Mesothelial cell of epicardium (in vitro differentiated cells): ENCODE data around the gene TEX13D. TPM values are rescaled to one million over a fixed set of nuclear protein-coding genes. Genes with fewer than 3 reads are reported as not detected.

Experiments
- DNase-seq, 2 experiments: peaks; one replicate each; pipeline ENCODE4 v3.0.0; 2021; ENCODE audit warnings: low spot score in 2 of 2; ENCODE audit not compliant: unreplicated experiment in 2 of 2
- H3K27ac Mint-ChIP-seq: 2 replicates; pipeline ENCODE4 v1.8.0; 2021; ENCODE audit warnings: mixed read lengths
- H3K27me3 Mint-ChIP-seq: 2 replicates; pipeline ENCODE4 v1.8.0; 2021; ENCODE audit warnings: low read depth, mixed read lengths
- H3K36me3 Mint-ChIP-seq: 2 replicates; pipeline ENCODE4 v1.8.0; 2021; ENCODE audit warnings: mixed read lengths
- H3K4me1 Mint-ChIP-seq: 2 replicates; pipeline ENCODE4 v1.8.0; 2021; ENCODE audit warnings: mixed read lengths
- H3K4me3 Mint-ChIP-seq: 2 replicates; pipeline ENCODE4 v1.8.0; 2021; ENCODE audit warnings: mild to moderate bottlenecking, moderate library complexity, mixed read lengths
- H3K9me3 Mint-ChIP-seq: 2 replicates; pipeline ENCODE4 v1.8.0; 2021; ENCODE audit warnings: mixed read lengths
- CTCF ChIP-seq: fragments of 200-600 bp; sonication (generic); IDR thresholded peaks from one replicate; pipeline ENCODE4 v1.5.0; 2021; ENCODE audit warnings: antibody characterized with exemption; ENCODE audit not compliant: unreplicated experiment
- total RNA-seq: library from RNA; stranded (reverse); gene quantifications from 3 replicates; pipeline ENCODE4 v1.2.1, GENCODE V29; 2021

TEX13D gene
- total RNA-seq, 1 donor from 2014 or later: not detected

GRCh38 chrX:124354648-124355047 lies 22.2 kb downstream of the TEX13D start:
- DNase-seq: no peak
- Mint-ChIP-seq H3K27ac (no peak overlapping the region), H3K4me1 (no peaks in the 10 kb centered on the region), H3K9me3 (peaks cover 5% of the 10 kb centered on the region), H3K27me3 (no peaks in the 10 kb centered on the region), H3K4me3 (no peak overlapping the region), H3K36me3 (no peaks in the 10 kb centered on the region)
- no peak for TF ChIP-seq CTCF

GRCh38 chrX:124358800-124359383 lies 26.4 kb downstream of the TEX13D start:
- Mint-ChIP-seq H3K27ac (no peak overlapping the region), H3K36me3 (no peaks in the 10 kb centered on the region), H3K4me3 (no peak overlapping the region), H3K4me1 (no peaks in the 10 kb centered on the region), H3K27me3 (no peaks in the 10 kb centered on the region), H3K9me3 (peaks cover 5% of the 10 kb centered on the region)
- DNase-seq: no peak
- TF ChIP-seq CTCF: no peak

GRCh38 chrX:124362072-124362471 lies 29.6 kb downstream of the TEX13D start:
- Mint-ChIP-seq H3K4me1 (no peaks in the 10 kb centered on the region), H3K4me3 (no peak overlapping the region), H3K27ac (no peak overlapping the region), H3K36me3 (no peaks in the 10 kb centered on the region), H3K27me3 (no peaks in the 10 kb centered on the region), H3K9me3 (peaks cover 3% of the 10 kb centered on the region)
- TF ChIP-seq CTCF: no peak
- no peak for DNase-seq

GRCh38 chrX:124362761-124363160 lies 30.3 kb downstream of the TEX13D start:
- TF ChIP-seq CTCF: no peak
- Mint-ChIP-seq H3K36me3 (no peaks in the 10 kb centered on the region), H3K27ac (no peak overlapping the region), H3K4me1 (no peaks in the 10 kb centered on the region), H3K4me3 (no peak overlapping the region), H3K27me3 (no peaks in the 10 kb centered on the region), H3K9me3 (no peaks in the 10 kb centered on the region)
- DNase-seq: no peak

GRCh38 chrX:124369722-124370121 lies 37.3 kb downstream of the TEX13D start:
- H3K4me3 Mint-ChIP-seq: no peak overlapping the region
- no peak for DNase-seq
- no peaks in the 10 kb centered on the region for H3K27me3 Mint-ChIP-seq
- no peak overlapping the region for H3K27ac Mint-ChIP-seq
- TF ChIP-seq CTCF: no peak
- H3K9me3 Mint-ChIP-seq: no peaks in the 10 kb centered on the region
- H3K36me3 Mint-ChIP-seq: no peaks in the 10 kb centered on the region
- no peaks in the 10 kb centered on the region for H3K4me1 Mint-ChIP-seq

GRCh38 chrX:124373348-124373747 lies 40.9 kb downstream of the TEX13D start:
- peaks cover 3% of the 10 kb centered on the region for H3K4me1 Mint-ChIP-seq
- DNase-seq: no peak
- H3K9me3 Mint-ChIP-seq: no peaks in the 10 kb centered on the region

More at GRCh38 chrX:124373348-124373747, 40.9 kb downstream of the TEX13D start:
- Mint-ChIP-seq H3K36me3 (no peaks in the 10 kb centered on the region), H3K4me3 (no peak overlapping the region), H3K27me3 (no peaks in the 10 kb centered on the region), H3K27ac (no peak overlapping the region)
- no peak for TF ChIP-seq CTCF
